ENCODE results near the gene KRT38. TPM values are rescaled to one million over a fixed set of nuclear protein-coding genes. Genes with fewer than 3 reads are reported as not detected.

Gene KRT38
- not detected in 2 replicates for total RNA-seq

DNA sequence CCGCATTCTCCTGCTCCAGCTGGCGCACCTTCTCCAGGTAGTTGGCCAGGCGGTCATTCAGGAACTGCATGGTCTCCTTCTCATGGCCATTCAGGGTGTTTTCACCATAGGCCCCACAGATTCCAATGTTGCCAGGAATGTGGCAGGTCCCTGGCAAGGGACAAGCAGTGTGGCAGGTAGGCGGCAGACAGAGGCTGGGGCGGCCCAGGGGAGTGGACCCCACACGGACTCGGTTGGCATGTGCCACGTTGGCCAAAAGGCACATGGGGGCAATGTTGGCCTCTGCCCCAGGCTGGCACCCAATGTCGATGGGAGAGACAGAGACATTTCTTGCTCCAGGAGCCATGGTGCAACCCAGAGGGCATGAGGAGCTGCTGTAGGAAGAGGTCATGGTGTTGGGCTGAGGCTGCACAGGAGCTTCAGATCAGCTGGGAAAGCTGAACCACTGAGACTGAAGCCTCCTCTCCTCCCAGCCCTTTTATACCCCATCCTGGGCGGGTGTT lies at the start of gene KRT38:
Gene KRT38 (minus strand): TSS at position 453 of the 503 bp plus-strand sequence. CDS start 62 bp downstream, at position 391.

GRCh38 chr17:41489531-41489930 lies 48.7 kb upstream of the KRT38 start, which contains the start of gene KRT36:
Gene KRT36 (minus strand): TSS chr17:41489910. CDS start chr17:41489864, 46 bp downstream.

DNA sequence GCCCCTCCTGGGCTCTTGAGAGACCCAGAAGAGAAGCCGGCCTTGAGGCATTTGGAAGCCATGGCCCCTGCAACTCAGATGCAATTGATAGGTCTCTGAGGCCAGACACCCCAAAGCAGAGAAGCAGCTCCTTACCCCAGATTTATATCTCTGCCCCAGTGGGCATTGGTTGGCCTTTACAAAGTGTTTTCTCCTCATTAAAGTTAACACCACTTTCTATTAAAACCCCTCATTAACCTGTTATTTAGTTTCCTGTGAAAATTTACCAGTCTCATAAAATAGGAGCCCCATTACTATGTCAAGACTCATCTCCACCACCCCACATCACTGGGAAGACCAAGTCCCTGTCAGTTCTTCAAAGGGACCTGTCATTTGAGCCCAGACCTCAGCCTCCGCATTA lies 40.3 kb upstream of the KRT38 start, which contains the start of gene KRT35:
Gene KRT35 (minus strand): TSS at position 116 of the 400 bp plus-strand sequence. CDS start 54 bp downstream, at position 62.

GRCh38 chr17:41466988-41467387 lies 26.2 kb upstream of the KRT38 start, which contains the start of gene KRT32:
Gene KRT32 (minus strand): TSS chr17:41467386. CDS start chr17:41467325, 61 bp downstream.

DNA sequence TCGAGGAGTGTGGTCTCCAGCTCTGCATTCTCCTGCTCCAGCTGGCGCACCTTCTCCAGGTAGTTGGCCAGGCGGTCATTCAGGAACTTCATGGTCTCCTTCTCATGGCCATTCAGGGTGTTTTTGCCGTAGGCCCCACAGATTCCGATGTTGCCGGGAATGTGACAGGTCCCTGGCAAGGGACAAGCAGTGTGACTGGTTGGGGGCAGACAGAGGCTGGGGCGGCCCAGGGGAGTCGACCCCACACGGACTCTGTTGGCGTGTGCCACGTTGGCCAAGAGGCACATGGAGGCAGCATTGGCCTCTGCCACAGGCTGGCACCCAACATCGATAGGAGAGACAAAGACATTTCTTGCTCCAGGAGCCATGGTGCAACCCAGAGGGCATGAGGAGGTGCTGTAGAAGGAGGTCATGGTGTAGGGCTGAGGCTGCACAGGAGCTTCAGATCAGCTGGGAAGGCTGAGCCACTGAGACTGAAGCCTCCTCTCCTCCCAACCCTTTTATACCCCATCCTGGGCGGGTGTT lies 16.6 kb downstream of the KRT38 start, which contains the start of gene KRT37:
Gene KRT37 (minus strand): TSS at position 475 of the 525 bp plus-strand sequence. CDS start 62 bp downstream, at position 413.

DNA sequence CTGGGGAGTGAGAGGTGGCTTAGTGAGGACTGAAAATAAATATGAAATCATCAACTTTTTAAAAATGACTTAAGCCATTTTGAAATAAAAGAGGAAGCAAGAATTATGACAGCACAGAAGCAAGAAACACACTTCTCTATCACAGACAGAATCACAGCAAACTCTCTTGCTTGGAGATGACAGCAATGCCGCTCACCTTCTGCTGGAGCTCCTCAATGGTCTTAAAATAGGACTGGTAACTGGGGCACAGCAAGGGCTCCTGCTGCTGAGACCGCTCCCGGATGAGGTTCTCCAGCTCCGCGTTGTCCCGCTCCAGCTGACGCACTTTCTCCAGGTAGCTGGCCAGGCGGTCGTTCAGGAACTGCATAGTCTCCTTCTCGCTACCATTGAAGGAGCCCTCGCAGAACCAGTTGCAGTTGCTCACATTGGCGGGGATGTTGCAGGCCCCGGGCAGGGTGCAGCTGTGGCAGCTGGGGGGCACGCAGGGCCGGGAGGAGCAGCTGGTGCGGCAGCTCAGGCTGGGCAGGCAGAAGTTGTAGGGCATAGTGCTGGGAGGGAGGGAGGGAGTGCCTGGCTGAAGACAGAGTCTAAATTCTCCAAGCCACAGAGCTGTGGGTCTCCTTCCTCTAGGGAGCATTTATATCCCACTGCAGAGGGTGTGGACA lies 43.7 kb downstream of the KRT38 start, which contains the start of gene KRT31:
Gene KRT31 (minus strand): TSS at position 613 of the 665 bp plus-strand sequence. CDS start 69 bp downstream, at position 544.

Other genes with a start within 250 kb of the KRT38 start
- gene KRTAP9-2, start 214.3 kb downstream of the KRT38 start, total RNA-seq = not detected in 2 replicates
- not detected in 2 replicates for gene KRTAP9-3, start 208.5 kb downstream of the KRT38 start, total RNA-seq
- not detected in 2 replicates for gene KRTAP9-8, start 203.0 kb downstream of the KRT38 start, total RNA-seq
- gene KRTAP9-4, start 191.3 kb downstream of the KRT38 start, total RNA-seq = not detected in 2 replicates
- not detected in 2 replicates for gene KRTAP9-9, start 185.6 kb downstream of the KRT38 start, total RNA-seq
- not detected in 2 replicates for gene KRTAP9-6, start 175.6 kb downstream of the KRT38 start, total RNA-seq
- gene KRTAP9-7, start 165.3 kb downstream of the KRT38 start, total RNA-seq = not detected in 2 replicates
- gene KRTAP29-1, start 138.1 kb downstream of the KRT38 start, total RNA-seq = not detected in 2 replicates
- gene KRTAP16-1, start 131.7 kb downstream of the KRT38 start, total RNA-seq = not detected in 2 replicates
- not detected in 2 replicates for gene KRTAP17-1, start 125.3 kb downstream of the KRT38 start, total RNA-seq
- gene KRT33A, start 90.2 kb downstream of the KRT38 start, total RNA-seq = not detected in 2 replicates
- not detected in 2 replicates for gene KRT33B, start 71.2 kb downstream of the KRT38 start, total RNA-seq
- 0.17 TPM in 1 of 2 replicates, not detected in the other for gene KRT34, start 58.7 kb downstream of the KRT38 start, total RNA-seq
- not detected in 2 replicates for gene KRT31, start 43.4 kb downstream of the KRT38 start, total RNA-seq
- gene KRT37, start 16.4 kb downstream of the KRT38 start, total RNA-seq = not detected in 2 replicates
- gene KRT32, start 26.4 kb upstream of the KRT38 start, total RNA-seq = not detected in 2 replicates
- gene KRT35, start 40.2 kb upstream of the KRT38 start, total RNA-seq = not detected in 2 replicates
- gene KRT36, start 48.9 kb upstream of the KRT38 start, total RNA-seq = not detected in 2 replicates
- 0.15 TPM in 1 of 2 replicates, not detected in the other for gene KRT13, start 64.6 kb upstream of the KRT38 start, total RNA-seq
- gene KRT15, start 77.9 kb upstream of the KRT38 start, total RNA-seq = 0.66 and 2.9 TPM in 2 replicates
- gene KRT19, start 87.3 kb upstream of the KRT38 start, total RNA-seq = 21.1 and 42.7 TPM in 2 replicates
- gene KRT9, start 131.1 kb upstream of the KRT38 start, total RNA-seq = not detected in 2 replicates
- gene KRT14, start 145.9 kb upstream of the KRT38 start, total RNA-seq = 0.17 and 3.1 TPM in 2 replicates
- 0.17 TPM in 1 of 2 replicates, not detected in the other for gene KRT16, start 171.8 kb upstream of the KRT38 start, total RNA-seq
- 1.5 and 15.1 TPM in 2 replicates for gene KRT17, start 183.6 kb upstream of the KRT38 start, total RNA-seq
- 82.5 and 236 TPM in 2 replicates for gene EIF1, start 247.9 kb upstream of the KRT38 start, total RNA-seq